SK-N-SH (cell line): ENCODE measurements around the gene SPAG8. TPM values are rescaled to one million over a fixed set of nuclear protein-coding genes. Genes with fewer than 3 reads are reported as not detected.

Source experiments
- CTCF ChIA-PET: fragments of 300-600, 350-600 bp; formaldehyde crosslinking; extraction: SDS; loops from one replicate; lab custom pipeline; 2021; lab: Yijun Ruan, JAX
- POLR2A ChIA-PET: fragments of 350-600 bp; sonication (Branson Sonifier 250); formaldehyde crosslinking; extraction: SDS; loops from one replicate; lab custom pipeline; 2020; ENCODE audit warnings: antibody characterized with exemption, inconsistent platforms; lab: Yijun Ruan, JAX
- DNase-seq: peaks from one replicate; pipeline ENCODE4 v3.0.0; 2012
- H2AFZ ChIP-seq: fragments of 200-600 bp; sonication (generic); 2 replicates; pipeline ENCODE4 v1.8.1; 2016; ENCODE audit warnings: antibody characterized with exemption, mild to moderate bottlenecking, low read depth
- H3F3A ChIP-seq: fragments of 200-600 bp; sonication (generic); replicated peaks from 2 replicates; pipeline ENCODE3; 2016; ENCODE audit warnings: antibody characterized with exemption, mild to moderate bottlenecking; ENCODE audit not compliant: insufficient read depth
- H3K27ac ChIP-seq, 2 experiments: fragments of 200-500 bp in 1 of 2; fragments of 200-600 bp in 1 of 2; sonication (Bioruptor generic) in 1 of 2; sonication (generic), shearing (Covaris generic) in 1 of 2; 2 replicates each; pipeline versions ENCODE4 v1.5.1 to v1.6.1; 2014 to 2016; ENCODE audit warnings: low read depth in 2 of 2, inconsistent platforms in 1 of 2, low read length in 1 of 2, mild to moderate bottlenecking in 1 of 2, mixed read lengths in 1 of 2
- H3K27me3 ChIP-seq: fragments of 200-600 bp; sonication (generic), shearing (Covaris generic); 2 replicates; pipeline ENCODE4 v1.6.1; 2016; ENCODE audit warnings: mixed run types; ENCODE audit not compliant: insufficient read depth
- H3K36me3 ChIP-seq, 2 experiments: fragments of 200-500 bp in 1 of 2; fragments of 200-600 bp in 1 of 2; sonication (Bioruptor generic) in 1 of 2; sonication (generic) in 1 of 2; replicated peaks in 1 of 2; 2 replicates each; pipeline versions ENCODE3 to v1.5.1; 2014 to 2016; ENCODE audit warnings: low read length in 1 of 2, mild to moderate bottlenecking in 1 of 2; ENCODE audit not compliant: insufficient read depth in 2 of 2, control insufficient read depth in 1 of 2
- H3K4me1 ChIP-seq, 2 experiments: fragments of 200-500 bp in 1 of 2; fragments of 200-600 bp in 1 of 2; sonication (Bioruptor generic) in 1 of 2; sonication (generic), shearing (Covaris generic) in 1 of 2; 2 replicates each; pipeline versions ENCODE4 v1.5.1 to v1.6.1; 2014 to 2016; ENCODE audit warnings: low read depth in 1 of 2, low read length in 1 of 2, mixed run types in 1 of 2; ENCODE audit not compliant: insufficient read depth in 2 of 2, control insufficient read depth in 1 of 2
- H3K4me2 ChIP-seq: fragments of 200-600 bp; sonication (generic), shearing (Covaris generic); 2 replicates; pipeline ENCODE4 v1.6.1; 2017; ENCODE audit warnings: mixed run types
- H3K4me3 ChIP-seq, 2 experiments: fragments of 200-500 bp in 1 of 2; fragments of 200-600 bp in 1 of 2; sonication (Bioruptor generic) in 1 of 2; sonication (generic), shearing (Covaris generic) in 1 of 2; 2 replicates each; pipeline versions ENCODE4 v1.5.1 to v1.8.1; 2014 to 2016; ENCODE audit warnings: low read depth in 2 of 2, inconsistent platforms in 1 of 2, low read length in 1 of 2, mild to moderate bottlenecking in 1 of 2, mixed read lengths in 1 of 2, moderate library complexity in 1 of 2
- H3K79me2 ChIP-seq: fragments of 200-600 bp; sonication (generic); 2 replicates; pipeline ENCODE4 v1.8.1; 2017; ENCODE audit warnings: mild to moderate bottlenecking; ENCODE audit not compliant: insufficient read depth
- H3K9ac ChIP-seq: fragments of 200-600 bp; sonication (generic); 2 replicates; pipeline ENCODE4 v1.6.1; 2017; ENCODE audit warnings: mixed run types
- H3K9me2 ChIP-seq: fragments of 200-600 bp; sonication (generic); 2 replicates; pipeline ENCODE4 v1.6.1; 2017; ENCODE audit warnings: mixed run types
- H3K9me3 ChIP-seq: fragments of 200-600 bp; sonication (generic); 2 replicates; pipeline ENCODE4 v1.6.1; 2017; ENCODE audit warnings: mixed run types, mild to moderate bottlenecking, moderate library complexity
- H4K20me1 ChIP-seq: fragments of 200-600 bp; sonication (generic); 2 replicates; pipeline ENCODE4 v1.6.1; 2017; ENCODE audit warnings: mild to moderate bottlenecking, mixed run types; ENCODE audit not compliant: insufficient read depth
- ELF1 ChIP-seq: IDR thresholded peaks from 2 replicates; pipeline ENCODE4 v1.4.0; 2012
- EP300 ChIP-seq, 2 experiments: IDR thresholded peaks; 2 replicates each; pipeline versions ENCODE4 v1.4.0 to v1.6.1; 2012; ENCODE audit warnings: borderline replicate concordance in 1 of 2, low read depth in 1 of 2, low read length in 1 of 2
- EZH2phosphoT487 ChIP-seq: fragments of 200-600 bp; sonication (generic); IDR thresholded peaks from 2 replicates; pipeline ENCODE4 v1.6.1; 2017; ENCODE audit warnings: low read depth, mixed run types, mild to moderate bottlenecking, antibody characterized with exemption, moderate library complexity, borderline replicate concordance
- FOSL2 ChIP-seq: IDR thresholded peaks from 2 replicates; pipeline ENCODE4 v1.4.0; 2012; ENCODE audit warnings: low read depth, mild to moderate bottlenecking, moderate library complexity, borderline replicate concordance
- FOXJ3 ChIP-seq: sonication (generic); formaldehyde crosslinking; IDR thresholded peaks from 2 replicates; pipeline ENCODE4 v1.5.1; 2020; ENCODE audit warnings: mild to moderate bottlenecking, missing genetic modification reagents
- GABPA ChIP-seq: IDR thresholded peaks from 2 replicates; pipeline ENCODE4 v1.4.0; 2012; ENCODE audit warnings: low read depth, mild to moderate bottlenecking
- GATA2 ChIP-seq: sonication (generic); formaldehyde crosslinking; IDR thresholded peaks from 2 replicates; pipeline ENCODE4 v1.5.0; 2020; ENCODE audit warnings: mild to moderate bottlenecking, missing genetic modification reagents
- MEF2A ChIP-seq: IDR thresholded peaks from 2 replicates; pipeline ENCODE4 v1.4.0; 2012; ENCODE audit warnings: low read depth, borderline replicate concordance
- NFIC ChIP-seq: IDR thresholded peaks from 2 replicates; pipeline ENCODE4 v1.4.0; 2012; ENCODE audit warnings: borderline replicate concordance
- NRF1 ChIP-seq: IDR thresholded peaks from 2 replicates; pipeline ENCODE4 v1.6.1; 2012; ENCODE audit warnings: low read depth, mild to moderate bottlenecking, low read length
- POLR2AphosphoS5 ChIP-seq: IDR thresholded peaks from 2 replicates; pipeline ENCODE4 v1.6.1; 2012; ENCODE audit warnings: low read depth, low read length
- RAD21 ChIP-seq: IDR thresholded peaks from 2 replicates; pipeline ENCODE4 v1.6.1; 2012; ENCODE audit warnings: mild to moderate bottlenecking, low read length
- RFX5 ChIP-seq: IDR thresholded peaks from 2 replicates; pipeline ENCODE4 v1.6.1; 2012; ENCODE audit warnings: mild to moderate bottlenecking, improper control_type of control experiment, low read length
- RXRA ChIP-seq: IDR thresholded peaks from 2 replicates; pipeline ENCODE4 v1.4.0; 2012; ENCODE audit warnings: low read depth, mild to moderate bottlenecking, borderline replicate concordance
- SIN3A ChIP-seq: IDR thresholded peaks from 2 replicates; pipeline ENCODE4 v1.6.1; 2012; ENCODE audit warnings: low read depth, mild to moderate bottlenecking, low read length, moderate library complexity, borderline replicate concordance
- TAF1 ChIP-seq: IDR thresholded peaks from 2 replicates; pipeline ENCODE4 v1.6.1; 2012; ENCODE audit warnings: low read depth, mild to moderate bottlenecking, low read length, moderate library complexity, borderline replicate concordance
- WGBS: methylation state at CpG from one replicate; pipeline ENCODE4 v1.1.6; 2017; ENCODE audit warnings: low lambda C conversion rate; 5-methylcytosine and 5-hydroxymethylcytosine counted together
- polyA plus RNA-seq, 3 experiments: library from polyadenylated mRNA; depleted of rRNA; stranded (reverse); fragments of >200 nt; gene quantifications; 2 replicates each; pipeline ENCODE4 v1.2.3, GENCODE V29; 2012
- TF ChIP-seq, protein P1 (sequence below): IDR thresholded peaks from 2 replicates; pipeline ENCODE4; 2012
- TF ChIP-seq, protein P2 (sequence below): fragments of 150-350 bp; IDR thresholded peaks from 2 replicates; pipeline ENCODE4 v1.6.1; 2017; ENCODE audit warnings: antibody characterized with exemption, low read length, low read depth, borderline replicate concordance
- TF ChIP-seq, protein P3 (sequence below): IDR thresholded peaks from 2 replicates; pipeline ENCODE4 v1.4.0; 2012; ENCODE audit warnings: low read depth, borderline replicate concordance
- TF ChIP-seq, protein P4 (sequence below): IDR thresholded peaks from 2 replicates; pipeline ENCODE4 v1.4.0; 2012; ENCODE audit warnings: low read depth, borderline replicate concordance
- TF ChIP-seq, protein P5 (sequence below): fragments of 150-350 bp; IDR thresholded peaks from 2 replicates; pipeline ENCODE4 v1.6.1; 2016; ENCODE audit warnings: mild to moderate bottlenecking, low read depth, low read length

SPAG8 gene
- polyA plus RNA-seq, 1 of the 3 experiments (the other 2 are of a cell fraction), result 1.5 TPM

DNA sequence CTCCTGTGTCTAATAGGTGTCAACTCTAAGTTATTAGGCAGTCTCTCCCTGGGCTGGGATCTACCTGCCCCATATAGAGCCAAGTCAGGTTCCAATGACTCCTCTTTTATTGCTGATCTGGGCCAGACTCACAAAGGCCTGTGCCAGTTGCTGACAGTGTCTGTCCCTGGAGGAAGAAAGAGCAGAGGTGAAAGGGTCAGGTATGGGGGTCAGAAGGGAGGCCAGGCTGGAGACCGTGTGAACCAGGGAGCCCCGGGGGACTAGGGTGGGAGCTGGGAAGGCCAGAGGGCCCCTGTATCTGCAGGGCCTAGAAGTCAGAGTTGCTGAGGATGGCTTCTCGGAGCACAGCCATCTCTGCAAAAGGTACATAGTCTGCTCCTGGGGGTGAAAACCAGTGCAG, 6.3 kb upstream of the SPAG8 start:
- H3K27ac ChIP-seq, result no peak overlapping the region
- peaks cover 8% of the 10 kb centered on the region; the same call in 1 of the 2 replicates for H3K79me2 ChIP-seq
- H3K4me1 ChIP-seq, result peaks cover 7 to 10% of the 10 kb centered on the region in 2 experiments; a peak in 3 of 4 replicates
- ChIA-PET POLR2A (no interaction called here), CTCF (interaction anchor here (1.2 kb wide), 1 partner anchor 28 kb away, joined by 4 read pairs; no protein-coding TSS in a partner anchor)
- H3K4me2 ChIP-seq, result no peak overlapping the region
- no peak overlapping the region for H2AFZ ChIP-seq
- H3F3A ChIP-seq, result peaks cover 17% of the 10 kb centered on the region
- 96% methylated on average over 3 of the region's 3 CpGs for WGBS
- H3K36me3 ChIP-seq, result no peaks in the 10 kb centered on the region
- H4K20me1 ChIP-seq, result no peaks in the 10 kb centered on the region
- no peak overlapping the region for H3K9ac ChIP-seq
- TF ChIP-seq GATA2 (CRISPR knock-in tag) (no peak), NFIC (no peak)
- H3K4me3 ChIP-seq, result no peak overlapping the region
- H3K27me3 ChIP-seq, result no peaks in the 10 kb centered on the region
- no peaks in the 10 kb centered on the region for H3K9me3 ChIP-seq
- DNase-seq, result no peak
- no peaks in the 10 kb centered on the region for H3K9me2 ChIP-seq

DNA sequence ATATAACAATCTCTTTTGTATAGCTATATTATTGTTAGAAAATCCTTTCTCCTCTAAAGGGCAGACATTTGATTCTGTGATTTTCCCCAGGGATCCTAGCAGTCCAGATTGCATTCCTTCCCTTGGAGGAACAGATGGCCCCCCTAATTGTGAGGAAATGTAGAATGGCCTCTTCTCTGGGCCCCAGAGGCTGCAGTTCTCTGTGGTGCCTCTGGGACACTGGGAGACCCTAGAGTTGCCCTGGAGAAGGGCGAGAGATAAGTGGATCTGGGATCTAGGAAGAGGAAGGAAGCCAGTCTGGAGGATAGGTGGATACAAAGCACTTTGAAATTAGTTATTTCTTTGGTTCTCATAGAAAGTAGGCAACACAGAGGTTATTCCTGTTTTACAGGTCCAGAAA, 4.6 kb upstream of the SPAG8 start:
- Histone ChIP-seq H3F3A (peaks cover 24% of the 10 kb centered on the region), H3K9me2 (no peaks in the 10 kb centered on the region), H3K4me3 (no peak overlapping the region), H3K4me1 (peaks cover 7 to 26% of the 10 kb centered on the region in 2 experiments; a peak in 3 of 4 replicates), H3K27me3 (no peaks in the 10 kb centered on the region), H3K4me2 (no peak overlapping the region), H3K27ac (no peak overlapping the region), H3K36me3 (no peaks in the 10 kb centered on the region), H2AFZ (no peak overlapping the region), H3K79me2 (peaks cover 8% of the 10 kb centered on the region; the same call in 1 of the 2 replicates), H3K9me3 (no peaks in the 10 kb centered on the region), H3K9ac (no peak overlapping the region), H4K20me1 (no peaks in the 10 kb centered on the region)
- DNase-seq, result peak; percentile 39
- WGBS, result 71% methylated on average over 1 of the region's 1 CpG
- TF ChIP-seq, protein P1, sequence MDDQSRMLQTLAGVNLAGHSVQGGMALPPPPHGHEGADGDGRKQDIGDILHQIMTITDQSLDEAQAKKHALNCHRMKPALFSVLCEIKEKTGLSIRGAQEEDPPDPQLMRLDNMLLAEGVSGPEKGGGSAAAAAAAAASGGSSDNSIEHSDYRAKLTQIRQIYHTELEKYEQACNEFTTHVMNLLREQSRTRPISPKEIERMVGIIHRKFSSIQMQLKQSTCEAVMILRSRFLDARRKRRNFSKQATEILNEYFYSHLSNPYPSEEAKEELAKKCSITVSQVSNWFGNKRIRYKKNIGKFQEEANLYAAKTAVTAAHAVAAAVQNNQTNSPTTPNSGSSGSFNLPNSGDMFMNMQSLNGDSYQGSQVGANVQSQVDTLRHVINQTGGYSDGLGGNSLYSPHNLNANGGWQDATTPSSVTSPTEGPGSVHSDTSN, result no peak
- TF ChIP-seq RAD21, result no peak
- TF ChIP-seq, protein P2, sequence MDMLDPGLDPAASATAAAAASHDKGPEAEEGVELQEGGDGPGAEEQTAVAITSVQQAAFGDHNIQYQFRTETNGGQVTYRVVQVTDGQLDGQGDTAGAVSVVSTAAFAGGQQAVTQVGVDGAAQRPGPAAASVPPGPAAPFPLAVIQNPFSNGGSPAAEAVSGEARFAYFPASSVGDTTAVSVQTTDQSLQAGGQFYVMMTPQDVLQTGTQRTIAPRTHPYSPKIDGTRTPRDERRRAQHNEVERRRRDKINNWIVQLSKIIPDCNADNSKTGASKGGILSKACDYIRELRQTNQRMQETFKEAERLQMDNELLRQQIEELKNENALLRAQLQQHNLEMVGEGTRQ, result no peak
- TF ChIP-seq, protein P3, sequence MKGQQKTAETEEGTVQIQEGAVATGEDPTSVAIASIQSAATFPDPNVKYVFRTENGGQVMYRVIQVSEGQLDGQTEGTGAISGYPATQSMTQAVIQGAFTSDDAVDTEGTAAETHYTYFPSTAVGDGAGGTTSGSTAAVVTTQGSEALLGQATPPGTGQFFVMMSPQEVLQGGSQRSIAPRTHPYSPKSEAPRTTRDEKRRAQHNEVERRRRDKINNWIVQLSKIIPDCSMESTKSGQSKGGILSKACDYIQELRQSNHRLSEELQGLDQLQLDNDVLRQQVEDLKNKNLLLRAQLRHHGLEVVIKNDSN, result no peak
- TF ChIP-seq EZH2phosphoT487, result no peak
- TF ChIP-seq TAF1, result no peak
- no peak for TF ChIP-seq POLR2AphosphoS5
- no peak for TF ChIP-seq GATA2 (CRISPR knock-in tag)
- no peak for TF ChIP-seq RFX5
- no peak for TF ChIP-seq GABPA
- TF ChIP-seq, protein P4, sequence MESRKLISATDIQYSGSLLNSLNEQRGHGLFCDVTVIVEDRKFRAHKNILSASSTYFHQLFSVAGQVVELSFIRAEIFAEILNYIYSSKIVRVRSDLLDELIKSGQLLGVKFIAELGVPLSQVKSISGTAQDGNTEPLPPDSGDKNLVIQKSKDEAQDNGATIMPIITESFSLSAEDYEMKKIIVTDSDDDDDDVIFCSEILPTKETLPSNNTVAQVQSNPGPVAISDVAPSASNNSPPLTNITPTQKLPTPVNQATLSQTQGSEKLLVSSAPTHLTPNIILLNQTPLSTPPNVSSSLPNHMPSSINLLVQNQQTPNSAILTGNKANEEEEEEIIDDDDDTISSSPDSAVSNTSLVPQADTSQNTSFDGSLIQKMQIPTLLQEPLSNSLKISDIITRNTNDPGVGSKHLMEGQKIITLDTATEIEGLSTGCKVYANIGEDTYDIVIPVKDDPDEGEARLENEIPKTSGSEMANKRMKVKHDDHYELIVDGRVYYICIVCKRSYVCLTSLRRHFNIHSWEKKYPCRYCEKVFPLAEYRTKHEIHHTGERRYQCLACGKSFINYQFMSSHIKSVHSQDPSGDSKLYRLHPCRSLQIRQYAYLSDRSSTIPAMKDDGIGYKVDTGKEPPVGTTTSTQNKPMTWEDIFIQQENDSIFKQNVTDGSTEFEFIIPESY, result no peak
- TF ChIP-seq EP300 (IDR thresholded peaks at IDR 0.05; ENCODE audit: borderline replicate concordance in 1 of 2, low read depth in 1 of 2, low read length in 1 of 2), result no peak
- TF ChIP-seq SIN3A, result no peak
- no peak for TF ChIP-seq FOXJ3 (CRISPR knock-in tag)
- TF ChIP-seq ELF1, result no peak
- TF ChIP-seq NRF1, result no peak
- no peak for TF ChIP-seq MEF2A
- TF ChIP-seq FOSL2, result no peak
- TF ChIP-seq RXRA, result no peak
- TF ChIP-seq, protein P5, sequence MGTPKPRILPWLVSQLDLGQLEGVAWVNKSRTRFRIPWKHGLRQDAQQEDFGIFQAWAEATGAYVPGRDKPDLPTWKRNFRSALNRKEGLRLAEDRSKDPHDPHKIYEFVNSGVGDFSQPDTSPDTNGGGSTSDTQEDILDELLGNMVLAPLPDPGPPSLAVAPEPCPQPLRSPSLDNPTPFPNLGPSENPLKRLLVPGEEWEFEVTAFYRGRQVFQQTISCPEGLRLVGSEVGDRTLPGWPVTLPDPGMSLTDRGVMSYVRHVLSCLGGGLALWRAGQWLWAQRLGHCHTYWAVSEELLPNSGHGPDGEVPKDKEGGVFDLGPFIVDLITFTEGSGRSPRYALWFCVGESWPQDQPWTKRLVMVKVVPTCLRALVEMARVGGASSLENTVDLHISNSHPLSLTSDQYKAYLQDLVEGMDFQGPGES, result no peak
- CTCF ChIA-PET, result interaction anchor here (5.2 kb wide), 1 partner anchor 9 kb away, joined by 30 read pairs; no protein-coding TSS in a partner anchor
- POLR2A ChIA-PET, result no interaction called here
